ENCODE measurements around the gene BNC2. TPM values are rescaled to one million over a fixed set of nuclear protein-coding genes. Genes with fewer than 3 reads are reported as not detected.

BNC2 gene
- total RNA-seq, 1 experiment from 2014 or later: 5.7 TPM

- no peaks in the 10 kb centered on the region for H3K27me3 ChIP-seq (ENCODE audit: control insufficient read depth, insufficient read depth, low read length)
- H3K36me3 ChIP-seq (ENCODE audit: control insufficient read depth, insufficient read depth, low read length): no peaks in the 10 kb centered on the region
- no peaks in the 10 kb centered on the region for H3K4me1 ChIP-seq (ENCODE audit: control insufficient read depth, insufficient read depth, low read length)
- no peaks in the 10 kb centered on the region for H3K9me3 ChIP-seq (ENCODE audit: control insufficient read depth, insufficient read depth, low read depth, low read length)
- ATAC-seq (no peak), DNase-seq (ENCODE audit: low read depth, low spot score) (no peak)
- H3K27ac ChIP-seq (ENCODE audit: low read length): no peak overlapping the region
- CTCF ChIA-PET: no interaction called here
- POLR2A ChIA-PET: interaction anchor here (0.7 kb wide), 1 partner anchor 178 kb away, joined by 3 read pairs; no protein-coding TSS in a partner anchor
- intact Hi-C loops (cut with micrococcal nuclease; ENCODE audit: unreplicated experiment) (no loop called here), in situ Hi-C loops (cut with HindIII; ENCODE audit: low pct_unique_long_range_greater_than_20kb, low sequenced_read_pairs) (no loop called here)
- no peak for TF ChIP-seq TCF7L2 (IDR thresholded peaks at IDR 0.05; ENCODE audit: low read depth, low read length)
- TF ChIP-seq SIN3A (IDR thresholded peaks at IDR 0.05; ENCODE audit: borderline replicate concordance, insufficient read depth, low read depth, low read length): no peak
- no peak for TF ChIP-seq POLR2AphosphoS5 (IDR thresholded peaks at IDR 0.05; ENCODE audit: low read depth, low read length)
- no peak for TF ChIP-seq REST (IDR thresholded peaks at IDR 0.05; ENCODE audit: insufficient read depth in 1 of 2, low read depth in 2 of 2, low read length in 1 of 2)
- no peak for TF ChIP-seq CTCF (IDR thresholded peaks at IDR 0.05)
- no TSS peak for BruUV-seq (replicated peaks)
- H3K4me3 ChIP-seq (ENCODE audit: low read depth in 2 of 2, low read length in 2 of 2): no peak overlapping the region
Observed at GRCh38 chr9:16516891-16517290, 353.6 kb downstream of the BNC2 start.

GRCh38 chr9:16515879-16516301, 354.6 kb downstream of the BNC2 start:
- TF ChIP-seq REST (IDR thresholded peaks at IDR 0.05; ENCODE audit: insufficient read depth in 1 of 2, low read depth in 2 of 2, low read length in 1 of 2) (no peak), SIN3A (IDR thresholded peaks at IDR 0.05; ENCODE audit: borderline replicate concordance, insufficient read depth, low read depth, low read length) (no peak), POLR2AphosphoS5 (IDR thresholded peaks at IDR 0.05; ENCODE audit: low read depth, low read length) (no peak), TCF7L2 (IDR thresholded peaks at IDR 0.05; ENCODE audit: low read depth, low read length) (no peak)
- H3K9me3 ChIP-seq (ENCODE audit: control insufficient read depth, insufficient read depth, low read depth, low read length): no peaks in the 10 kb centered on the region
- ATAC-seq: no peak
- POLR2A ChIA-PET: no interaction called here
- H3K4me3 ChIP-seq (ENCODE audit: low read depth in 2 of 2, low read length in 2 of 2): no peak overlapping the region
- H3K27ac ChIP-seq (ENCODE audit: low read length): no peak overlapping the region
- H3K4me1 ChIP-seq (ENCODE audit: control insufficient read depth, insufficient read depth, low read length): no peaks in the 10 kb centered on the region
- no peaks in the 10 kb centered on the region for H3K36me3 ChIP-seq (ENCODE audit: control insufficient read depth, insufficient read depth, low read length)
- H3K27me3 ChIP-seq (ENCODE audit: control insufficient read depth, insufficient read depth, low read length): no peaks in the 10 kb centered on the region
- CTCF ChIA-PET: no interaction called here
- no peak for DNase-seq (ENCODE audit: low read depth, low spot score)
- in situ Hi-C loops (cut with HindIII; ENCODE audit: low pct_unique_long_range_greater_than_20kb, low sequenced_read_pairs): no loop called here
- intact Hi-C loops (cut with micrococcal nuclease; ENCODE audit: unreplicated experiment): no loop called here
- no TSS peak for BruUV-seq (replicated peaks)

All from Panc1 (cell line).